HG03575 (cell line): ENCODE measurements around the gene TNFAIP8L3.

Source experiments
- ATAC-seq: cut with Tn5 transposase; IDR thresholded peaks from one replicate; pipeline ENCODE4 v1.9.1; 2021; ENCODE audit not compliant: unreplicated experiment, insufficient number of reproducible peaks, low FRiP score; ENCODE audit errors: extremely low read depth

TNFAIP8L3 gene

DNA sequence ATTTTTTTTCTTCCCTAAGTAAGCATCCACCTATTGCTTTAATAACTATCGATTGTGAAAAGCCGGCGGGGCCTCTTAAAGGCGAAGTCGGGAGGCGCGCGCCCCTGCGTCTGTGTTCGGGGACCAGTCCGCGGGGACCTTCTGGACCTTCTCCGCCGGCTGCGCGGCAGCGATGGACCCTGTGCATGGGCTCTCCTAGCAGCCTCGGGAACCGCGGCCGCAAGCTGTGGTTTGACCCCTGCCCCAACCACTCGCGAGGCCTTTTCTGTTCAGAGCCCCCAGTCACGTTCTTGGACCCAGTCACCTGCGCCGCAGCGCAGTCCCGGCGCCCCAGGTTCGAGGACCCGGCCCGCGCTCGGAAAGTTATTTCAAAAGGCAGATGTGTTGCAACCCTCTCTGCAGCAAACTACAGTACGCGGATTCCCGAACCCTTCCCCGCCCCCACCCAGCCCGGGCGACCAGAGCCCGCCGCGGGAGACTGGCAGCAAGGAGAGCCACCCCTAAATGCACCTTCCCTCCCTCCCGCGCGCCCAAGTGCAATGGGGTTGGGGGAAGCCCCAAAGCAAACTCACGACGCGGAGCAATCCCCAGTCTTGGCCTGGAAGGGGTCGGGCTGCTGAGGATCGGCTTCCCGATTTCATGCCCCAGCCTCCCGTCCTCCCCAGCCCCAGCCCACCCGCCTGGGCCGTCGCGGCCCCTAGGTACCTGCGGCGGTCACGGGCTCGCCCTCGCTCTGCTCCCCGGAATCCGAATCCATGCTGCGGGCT is 684 bp downstream of the TNFAIP8L3 start:
- no peak for ATAC-seq

GRCh38 chr15:51093488-51093838 is 1.2 kb downstream of the TNFAIP8L3 start:
- no peak for ATAC-seq

- no peak for ATAC-seq
Measured at GRCh38 chr15:51092480-51093040, 2.1 kb downstream of the TNFAIP8L3 start.

GRCh38 chr15:51090753-51091152 is 4.0 kb downstream of the TNFAIP8L3 start:
- ATAC-seq, result no peak

GRCh38 chr15:51089699-51090453 is 4.8 kb downstream of the TNFAIP8L3 start:
- no peak for ATAC-seq

DNA sequence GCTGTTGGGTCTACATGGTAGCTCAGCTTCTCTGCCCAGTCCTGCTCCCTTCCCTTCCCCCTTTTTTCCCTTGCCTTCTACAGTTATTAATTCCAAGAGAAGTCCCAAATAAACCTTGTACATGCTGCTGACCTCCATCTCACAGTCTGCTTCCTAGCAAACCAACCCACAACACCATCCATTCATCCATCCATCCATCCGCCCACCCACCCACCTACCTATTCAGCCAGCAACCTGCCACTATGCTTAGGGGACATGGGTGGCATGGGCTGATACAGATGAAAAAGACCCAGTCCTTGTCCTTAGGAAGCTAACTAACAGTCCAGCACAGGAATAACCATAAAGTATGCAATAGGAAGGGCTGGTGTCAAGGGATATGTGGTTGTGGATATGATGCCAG is 5.7 kb downstream of the TNFAIP8L3 start:
- ATAC-seq, result no peak

- no peak for ATAC-seq
Measured at GRCh38 chr15:51088585-51088984, 6.1 kb downstream of the TNFAIP8L3 start.

- no peak for ATAC-seq
Measured at GRCh38 chr15:51087513-51087912, 7.2 kb downstream of the TNFAIP8L3 start.

GRCh38 chr15:51086409-51086808 is 8.3 kb downstream of the TNFAIP8L3 start:
- no peak for ATAC-seq

- ATAC-seq, result no peak
Measured at GRCh38 chr15:51085764-51086163, 8.9 kb downstream of the TNFAIP8L3 start.

- no peak for ATAC-seq
Measured at GRCh38 chr15:51083641-51084166, 11.0 kb downstream of the TNFAIP8L3 start.

GRCh38 chr15:51082246-51082645 is 12.5 kb downstream of the TNFAIP8L3 start:
- no peak for ATAC-seq

GRCh38 chr15:51080286-51080685 is 14.4 kb downstream of the TNFAIP8L3 start:
- ATAC-seq, result no peak

- no peak for ATAC-seq
Measured at GRCh38 chr15:51079226-51079625, 15.5 kb downstream of the TNFAIP8L3 start.

- no peak for ATAC-seq
Measured at GRCh38 chr15:51077221-51078153, 17.2 kb downstream of the TNFAIP8L3 start.

DNA sequence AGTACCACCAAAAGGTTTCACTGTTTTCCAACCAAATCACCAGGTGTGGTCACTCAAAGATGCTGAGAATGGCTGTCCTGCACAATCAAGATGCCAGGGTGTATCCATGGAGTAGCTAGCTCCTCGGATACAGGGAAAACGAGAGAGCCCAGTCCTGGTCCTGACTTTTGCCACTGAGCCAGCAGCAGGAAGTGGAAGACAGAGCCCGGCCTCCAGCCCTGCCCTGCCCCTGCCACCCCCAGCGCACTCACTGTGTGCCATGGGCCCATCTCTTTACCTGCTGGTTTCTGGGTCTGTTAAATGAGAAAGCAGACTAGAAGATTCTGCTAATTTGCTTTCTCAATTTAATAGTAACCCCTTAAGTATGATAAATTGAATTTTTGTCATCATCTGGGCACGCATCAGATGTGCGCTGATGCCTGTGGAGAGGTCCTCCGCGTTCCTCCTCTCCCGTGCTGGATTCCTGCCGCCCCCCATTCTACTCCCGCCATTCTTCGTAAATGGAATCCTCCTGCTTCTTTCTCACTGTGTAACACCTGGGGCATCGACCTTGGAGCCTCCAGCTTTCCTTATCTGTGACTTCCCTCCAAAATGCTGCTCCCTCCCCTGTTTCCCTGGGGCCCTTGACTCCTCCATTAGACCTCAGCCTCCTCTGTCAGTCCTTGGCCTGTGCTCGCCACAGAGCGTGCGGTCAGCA is 18.0 kb downstream of the TNFAIP8L3 start:
- no peak for ATAC-seq

GRCh38 chr15:51075826-51076523 is 18.7 kb downstream of the TNFAIP8L3 start:
- ATAC-seq, result no peak

- no peak for ATAC-seq
Measured at GRCh38 chr15:51075364-51075763, 19.3 kb downstream of the TNFAIP8L3 start.
